ENCODE results near the gene ZSWIM1.

DNA sequence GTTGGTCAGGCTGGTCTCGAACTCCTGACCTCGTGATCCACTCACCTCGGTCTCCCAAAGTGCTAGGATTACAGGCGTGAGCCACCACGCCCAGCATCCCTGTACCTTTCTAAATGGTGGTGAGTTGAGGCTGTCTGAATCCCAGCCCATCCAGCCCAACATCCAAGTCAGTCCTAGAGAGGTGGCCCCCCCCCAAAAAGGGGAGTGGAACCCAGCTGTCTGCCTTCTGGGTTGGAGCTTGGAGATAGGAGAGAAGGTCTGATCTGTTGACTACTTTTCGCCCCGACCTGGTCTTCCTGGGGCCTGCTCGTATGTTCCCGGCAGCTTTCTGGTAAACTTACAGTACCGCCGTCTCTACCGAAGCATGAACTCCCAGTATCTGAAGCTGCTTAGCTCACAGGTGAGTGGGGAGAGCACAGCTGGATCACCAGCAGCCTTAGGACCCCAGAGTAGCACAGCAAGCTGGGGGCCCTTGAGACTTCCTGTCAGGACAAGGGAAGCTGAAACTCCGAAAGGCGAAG is 15.7 kb downstream of the ZSWIM1 start:
- TF ChIP-seq, protein P1, sequence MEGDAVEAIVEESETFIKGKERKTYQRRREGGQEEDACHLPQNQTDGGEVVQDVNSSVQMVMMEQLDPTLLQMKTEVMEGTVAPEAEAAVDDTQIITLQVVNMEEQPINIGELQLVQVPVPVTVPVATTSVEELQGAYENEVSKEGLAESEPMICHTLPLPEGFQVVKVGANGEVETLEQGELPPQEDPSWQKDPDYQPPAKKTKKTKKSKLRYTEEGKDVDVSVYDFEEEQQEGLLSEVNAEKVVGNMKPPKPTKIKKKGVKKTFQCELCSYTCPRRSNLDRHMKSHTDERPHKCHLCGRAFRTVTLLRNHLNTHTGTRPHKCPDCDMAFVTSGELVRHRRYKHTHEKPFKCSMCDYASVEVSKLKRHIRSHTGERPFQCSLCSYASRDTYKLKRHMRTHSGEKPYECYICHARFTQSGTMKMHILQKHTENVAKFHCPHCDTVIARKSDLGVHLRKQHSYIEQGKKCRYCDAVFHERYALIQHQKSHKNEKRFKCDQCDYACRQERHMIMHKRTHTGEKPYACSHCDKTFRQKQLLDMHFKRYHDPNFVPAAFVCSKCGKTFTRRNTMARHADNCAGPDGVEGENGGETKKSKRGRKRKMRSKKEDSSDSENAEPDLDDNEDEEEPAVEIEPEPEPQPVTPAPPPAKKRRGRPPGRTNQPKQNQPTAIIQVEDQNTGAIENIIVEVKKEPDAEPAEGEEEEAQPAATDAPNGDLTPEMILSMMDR (IDR thresholded peaks at IDR 0.05), result no peak
- no peak for TF ChIP-seq EZH2 (IDR thresholded peaks at IDR 0.05; ENCODE audit: borderline replicate concordance, insufficient read depth, low read depth, low read length, poor library complexity, severe bottlenecking)
